ENCODE data around the gene CHRNG. TPM values are rescaled to one million over a fixed set of nuclear protein-coding genes. Genes with fewer than 3 reads are reported as not detected.

CHRNG gene
- total RNA-seq, 1 experiment from 2014 or later: not detected

DNA sequence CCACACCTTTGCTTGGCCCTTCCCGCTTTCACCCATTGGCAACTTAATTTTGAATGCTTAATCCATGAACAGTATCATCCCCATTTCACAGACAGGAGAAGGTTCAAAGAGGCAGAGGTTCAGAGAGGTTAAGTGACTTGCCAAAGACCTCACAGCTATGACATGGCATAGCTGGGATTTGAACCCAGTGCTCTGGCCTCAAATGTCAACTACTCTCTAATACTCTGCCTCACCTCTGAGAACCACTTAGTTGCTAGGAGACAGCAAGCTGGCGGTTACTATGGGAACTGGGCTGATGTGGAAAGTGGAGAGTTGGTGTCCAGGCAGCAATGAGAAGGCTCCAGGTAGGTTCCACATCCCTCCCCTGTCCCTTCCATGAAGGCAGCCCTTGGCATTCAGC lies 35.1 kb upstream of the CHRNG start:
- DNase-seq (ENCODE audit: low spot score): no peak

DNA sequence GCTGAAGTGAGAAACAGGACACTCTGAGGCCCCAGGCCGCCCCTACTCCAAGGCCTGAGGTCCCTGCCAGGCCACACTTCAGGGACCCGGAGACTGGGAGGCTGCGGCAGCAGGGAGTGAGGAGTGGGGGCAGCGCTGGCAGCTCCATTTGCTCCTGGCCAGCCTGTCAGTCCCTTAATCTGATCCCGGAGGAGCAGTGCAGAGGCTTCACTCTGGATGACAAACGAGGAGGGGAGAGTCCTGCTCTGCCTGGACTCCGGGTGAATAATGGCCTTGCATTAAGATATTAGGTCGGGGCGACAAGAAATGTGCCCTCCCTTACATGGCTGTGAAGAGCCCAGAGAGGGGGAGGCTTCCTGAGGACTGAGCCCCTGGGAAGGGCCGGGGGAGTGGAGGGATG lies 33.6 kb upstream of the CHRNG start:
- DNase-seq (ENCODE audit: low spot score): no peak

DNA sequence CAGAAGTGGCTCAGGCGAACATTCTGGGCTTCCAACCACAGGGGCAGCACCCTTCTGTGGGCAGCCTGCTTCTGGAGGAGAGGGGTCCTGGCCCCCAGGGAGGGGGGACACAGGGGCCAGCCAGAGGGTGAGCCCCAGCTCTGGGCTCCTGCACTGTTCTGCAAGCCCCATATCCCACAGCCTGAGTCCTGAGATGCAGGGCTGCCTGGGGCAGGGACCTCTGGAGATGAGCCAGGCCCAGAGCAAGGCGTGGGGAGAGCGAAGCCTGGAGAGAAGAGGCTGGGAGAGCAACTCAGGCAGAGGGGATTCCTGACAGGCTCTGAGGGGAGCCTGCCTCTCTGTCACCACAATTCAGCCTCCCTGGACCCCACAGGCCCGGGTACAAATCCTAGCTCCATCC lies 32.8 kb upstream of the CHRNG start:
- DNase-seq (ENCODE audit: low spot score): no peak

DNA sequence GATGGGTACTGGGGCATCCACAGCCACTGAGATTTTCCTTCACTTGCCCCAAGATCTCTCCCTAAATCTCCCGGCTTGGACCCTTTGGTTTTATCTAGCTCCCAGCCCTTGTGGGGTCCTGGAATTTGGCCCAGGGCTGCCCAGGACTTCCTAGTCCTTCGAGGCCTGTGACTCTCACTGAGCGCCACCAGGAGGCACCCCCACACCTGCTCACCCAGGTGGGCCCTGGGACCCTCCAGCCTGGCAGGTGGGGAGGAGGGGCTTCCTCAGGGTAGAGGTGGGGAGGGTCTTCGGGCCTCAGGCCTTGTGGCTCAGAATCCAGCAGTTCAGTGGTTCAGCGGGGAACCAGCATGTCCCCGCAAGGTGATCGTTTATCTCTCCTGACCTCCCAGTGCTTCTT lies 31.2 kb upstream of the CHRNG start:
- no peak for DNase-seq (ENCODE audit: low spot score)

DNA sequence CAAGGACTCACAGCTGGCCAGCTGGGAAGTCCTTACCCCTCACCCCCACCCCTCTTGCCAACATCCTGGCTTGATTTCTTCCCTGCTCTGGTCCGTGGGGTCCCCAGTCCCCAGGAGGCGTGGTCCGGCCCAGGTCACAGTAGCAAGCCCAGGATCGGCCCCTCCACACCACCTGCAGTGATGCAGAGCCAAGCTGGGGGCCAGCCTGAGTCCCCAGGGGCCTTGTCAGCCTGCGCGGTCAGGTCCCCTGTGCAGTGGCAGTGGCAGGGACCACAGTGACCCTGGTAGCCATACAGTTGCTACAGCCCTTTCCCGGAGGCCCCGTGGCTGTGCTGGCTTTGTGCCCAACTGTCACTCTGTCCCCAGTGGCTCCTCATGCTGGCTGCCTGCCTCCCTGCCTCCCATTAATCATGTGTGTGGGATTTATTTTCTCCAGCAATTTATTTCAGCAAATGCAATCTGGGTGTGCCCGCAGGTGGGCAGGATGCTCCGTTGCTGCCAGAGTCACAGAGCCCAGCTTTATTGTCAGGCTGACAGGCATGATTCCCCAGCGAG lies 28.1 kb upstream of the CHRNG start:
- no peak for DNase-seq (ENCODE audit: low spot score)

DNA sequence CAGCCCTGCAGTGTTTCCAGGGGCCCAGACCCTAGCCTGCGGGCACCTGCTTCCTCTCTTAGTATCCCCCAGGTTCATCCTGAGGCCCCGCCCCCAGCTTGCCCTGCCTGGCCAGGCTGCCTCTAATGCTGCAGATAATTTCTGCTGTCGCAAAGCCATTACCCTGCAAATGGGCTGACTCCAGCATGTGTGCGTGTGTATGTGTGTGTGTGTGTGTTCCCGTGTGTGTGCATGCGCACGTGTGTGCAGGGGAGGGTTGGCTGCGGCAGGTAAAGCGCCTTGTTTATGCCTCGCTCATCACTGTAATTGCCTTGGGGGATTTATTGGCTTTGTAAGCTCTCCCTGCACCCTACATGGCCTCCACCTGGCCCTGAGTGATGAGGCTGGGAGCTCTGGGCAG lies 26.9 kb upstream of the CHRNG start:
- no peak for DNase-seq (ENCODE audit: low spot score)

DNA sequence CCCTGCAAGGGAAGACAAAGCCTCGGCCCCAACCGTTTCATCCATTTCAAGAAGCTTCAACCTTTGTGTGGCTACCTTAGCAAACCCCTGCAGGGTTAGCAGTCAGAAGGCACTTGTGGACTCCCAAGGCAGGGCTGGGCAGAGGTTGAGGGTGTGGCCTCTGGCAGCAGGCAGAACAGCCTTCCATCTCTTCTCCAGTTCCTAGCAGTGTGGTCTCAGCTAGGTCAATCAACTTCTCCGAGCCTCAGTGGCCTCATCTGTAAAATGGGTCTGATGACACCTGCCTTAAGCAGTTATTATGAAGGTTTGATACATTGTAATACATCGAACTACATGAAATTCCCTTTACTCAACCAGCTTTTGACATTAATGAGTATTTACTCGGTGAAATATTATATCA lies 26.1 kb upstream of the CHRNG start:
- no peak for DNase-seq (ENCODE audit: low spot score)

DNA sequence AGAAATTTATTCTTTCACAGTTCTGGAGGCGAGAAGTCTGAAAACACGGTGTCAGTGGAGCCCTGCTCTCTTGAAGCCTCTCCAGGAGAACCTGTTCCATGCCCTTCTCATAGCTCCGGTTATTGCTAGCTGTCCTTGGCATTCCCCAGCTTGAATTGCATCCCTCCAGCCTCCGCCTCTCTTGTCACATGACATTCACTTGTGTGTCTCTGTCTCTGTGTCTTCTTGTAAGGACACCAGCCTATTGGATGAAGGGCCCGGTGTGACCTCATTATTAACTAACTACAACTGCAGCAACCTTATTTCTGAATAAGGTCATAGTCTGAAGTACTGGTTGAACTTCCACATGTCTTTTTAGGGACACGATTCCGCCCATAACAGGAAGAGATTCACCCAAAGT lies 23.9 kb upstream of the CHRNG start:
- no peak for DNase-seq (ENCODE audit: low spot score)

DNA sequence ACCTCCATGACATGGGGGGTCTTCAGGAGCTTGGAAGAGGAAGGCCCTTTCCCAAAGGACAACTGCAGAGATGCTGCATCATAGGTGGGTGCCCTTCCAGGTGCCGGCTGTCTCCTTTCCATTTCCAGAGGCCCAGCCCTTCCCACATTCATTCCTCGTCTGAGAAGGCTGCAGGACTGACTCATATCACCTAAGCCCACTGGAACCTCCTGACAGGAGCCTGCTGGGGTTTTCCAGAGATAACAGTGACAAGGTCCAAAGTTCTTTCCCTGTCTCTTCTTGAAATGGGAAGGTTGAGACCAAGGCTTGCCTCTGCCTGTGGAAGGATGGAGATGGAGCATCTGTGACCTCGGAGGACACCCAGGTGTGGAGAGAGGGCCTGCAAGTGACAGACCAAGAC lies 22.9 kb upstream of the CHRNG start:
- no peak for DNase-seq (ENCODE audit: low spot score)

DNA sequence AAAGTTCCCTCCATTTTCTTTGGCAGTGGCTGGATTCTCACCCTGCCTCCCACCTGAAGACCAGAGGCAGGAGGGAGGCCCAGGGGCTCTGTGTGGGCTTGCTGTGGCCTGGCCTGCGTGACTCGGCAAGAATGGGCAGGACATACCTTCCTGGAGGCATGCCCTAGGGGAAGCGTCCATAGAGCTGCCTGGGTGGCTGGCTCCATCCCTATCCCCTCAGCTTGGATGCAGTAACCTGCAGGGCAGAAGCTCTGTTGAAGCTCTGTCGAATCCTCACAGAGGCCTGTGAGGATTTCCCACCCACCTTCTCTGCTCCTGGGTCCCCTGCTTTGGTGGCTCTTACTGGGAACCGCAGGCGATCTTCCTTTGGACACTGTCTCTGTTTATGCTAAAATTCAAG lies 20.6 kb upstream of the CHRNG start:
- no peak for DNase-seq (ENCODE audit: low spot score)

DNA sequence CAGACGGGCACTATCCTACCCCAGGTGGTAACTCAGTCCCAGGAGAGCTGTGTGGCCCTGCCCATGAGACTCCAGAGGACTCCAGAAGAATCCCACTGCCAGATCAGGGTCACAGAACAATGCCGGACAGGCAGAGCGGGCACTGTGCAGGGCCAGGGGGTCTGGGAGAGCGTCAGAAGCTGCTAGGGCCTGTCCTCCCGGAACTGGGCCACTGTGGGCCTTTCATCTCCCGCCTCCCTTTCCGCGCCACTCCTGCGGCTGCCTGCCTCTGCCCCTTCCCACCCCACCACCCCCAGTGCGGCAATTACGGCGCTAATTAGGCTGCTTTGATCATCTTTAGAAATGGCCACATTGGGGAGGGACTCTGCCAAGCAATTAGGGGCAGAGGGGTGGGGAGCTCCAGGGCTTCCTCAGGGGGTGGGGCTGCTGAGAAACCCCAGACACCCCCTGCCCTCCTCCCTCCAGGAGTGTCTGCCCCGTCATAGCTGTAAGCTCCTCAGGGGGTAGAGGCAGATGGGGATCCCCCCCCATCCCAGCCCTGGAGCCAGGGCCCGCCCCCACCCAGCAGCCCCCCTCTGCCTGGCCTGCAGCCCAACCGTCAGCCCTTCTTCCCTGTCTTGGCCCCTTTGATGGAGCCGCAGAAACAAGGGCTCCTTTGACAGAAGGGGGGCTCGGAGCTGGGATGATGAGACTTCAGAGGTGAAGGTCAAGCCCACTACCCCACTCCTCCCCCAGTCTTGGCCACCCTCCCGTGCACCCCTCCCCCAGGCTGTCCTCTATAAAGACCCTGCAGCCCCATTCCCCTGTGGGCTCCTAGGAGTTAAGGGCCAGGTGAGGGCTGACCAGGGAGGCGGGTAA lies 19.7 kb upstream of the CHRNG start, which contains the start of gene PRSS56:
TSS of gene PRSS56 (plus strand) at position 808 of the 858 bp plus-strand sequence. CDS start 211 bp downstream, outside the sequence.
- DNase-seq (ENCODE audit: low spot score): no peak

DNA sequence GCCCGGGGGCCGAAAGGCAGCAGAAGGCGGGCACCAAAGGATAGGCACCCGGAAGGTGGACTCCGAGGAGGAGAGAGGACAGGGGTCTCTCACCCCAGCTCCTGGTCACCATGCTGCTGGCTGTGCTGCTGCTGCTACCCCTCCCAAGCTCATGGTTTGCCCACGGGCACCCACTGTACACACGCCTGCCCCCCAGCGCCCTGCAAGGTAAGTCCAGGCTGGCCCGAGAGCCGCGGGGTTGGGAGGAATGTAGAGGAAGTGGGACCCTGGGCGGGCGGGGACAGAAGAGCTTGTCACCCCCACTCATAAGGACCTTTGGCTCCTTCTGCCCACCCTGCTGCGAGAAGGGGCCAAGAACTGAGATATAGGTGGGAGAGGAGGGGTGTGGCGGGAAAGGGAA lies 19.0 kb upstream of the CHRNG start:
- no peak for DNase-seq (ENCODE audit: low spot score)

DNA sequence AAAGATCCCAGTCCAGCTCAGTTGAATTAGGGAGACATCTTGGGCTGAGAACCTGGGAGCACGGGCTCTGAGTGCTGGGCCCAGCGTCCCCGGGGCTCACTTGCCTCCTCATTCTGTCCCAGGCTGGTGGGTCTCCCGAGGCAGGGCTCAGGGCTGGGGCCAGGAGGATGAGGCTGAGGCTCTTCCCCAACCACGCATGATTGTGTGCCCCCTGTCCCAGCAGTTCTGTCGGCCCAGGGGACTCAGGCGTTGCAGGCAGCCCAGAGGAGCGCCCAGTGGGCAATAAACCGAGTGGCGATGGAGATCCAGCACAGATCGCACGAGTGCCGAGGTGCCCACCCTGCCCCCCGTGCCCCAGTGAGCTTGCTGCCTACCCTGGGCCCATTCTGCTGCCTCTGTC lies 18.4 kb upstream of the CHRNG start:
- no peak for DNase-seq (ENCODE audit: low spot score)

DNA sequence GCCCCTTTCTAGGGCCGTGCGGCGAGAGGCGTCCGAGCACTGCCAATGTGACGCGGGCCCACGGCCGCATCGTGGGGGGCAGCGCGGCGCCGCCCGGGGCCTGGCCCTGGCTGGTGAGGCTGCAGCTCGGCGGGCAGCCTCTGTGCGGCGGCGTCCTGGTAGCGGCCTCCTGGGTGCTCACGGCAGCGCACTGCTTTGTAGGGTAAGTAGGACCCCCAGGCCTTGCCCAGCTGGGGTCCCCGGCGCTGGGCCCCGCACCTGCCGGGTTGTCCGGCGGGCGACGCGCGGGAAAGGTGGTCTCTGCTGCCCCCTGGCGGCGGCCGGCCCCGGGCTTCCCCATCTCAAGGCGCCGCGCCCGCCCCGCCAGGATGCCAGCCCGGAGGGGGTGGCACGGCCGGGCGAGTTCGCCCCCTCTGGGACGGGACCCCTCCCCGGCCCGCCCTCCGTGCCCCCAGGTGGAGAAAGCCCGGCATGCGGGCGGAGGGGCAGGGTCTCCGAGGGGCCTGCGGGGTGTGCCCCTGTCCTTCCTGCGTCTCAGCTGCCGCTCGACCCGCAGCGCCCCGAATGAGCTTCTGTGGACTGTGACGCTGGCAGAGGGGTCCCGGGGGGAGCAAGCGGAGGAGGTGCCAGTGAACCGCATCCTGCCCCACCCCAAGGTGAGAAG lies 17.4 kb upstream of the CHRNG start:
- peak; percentile 44 for DNase-seq (ENCODE audit: low spot score)

DNA sequence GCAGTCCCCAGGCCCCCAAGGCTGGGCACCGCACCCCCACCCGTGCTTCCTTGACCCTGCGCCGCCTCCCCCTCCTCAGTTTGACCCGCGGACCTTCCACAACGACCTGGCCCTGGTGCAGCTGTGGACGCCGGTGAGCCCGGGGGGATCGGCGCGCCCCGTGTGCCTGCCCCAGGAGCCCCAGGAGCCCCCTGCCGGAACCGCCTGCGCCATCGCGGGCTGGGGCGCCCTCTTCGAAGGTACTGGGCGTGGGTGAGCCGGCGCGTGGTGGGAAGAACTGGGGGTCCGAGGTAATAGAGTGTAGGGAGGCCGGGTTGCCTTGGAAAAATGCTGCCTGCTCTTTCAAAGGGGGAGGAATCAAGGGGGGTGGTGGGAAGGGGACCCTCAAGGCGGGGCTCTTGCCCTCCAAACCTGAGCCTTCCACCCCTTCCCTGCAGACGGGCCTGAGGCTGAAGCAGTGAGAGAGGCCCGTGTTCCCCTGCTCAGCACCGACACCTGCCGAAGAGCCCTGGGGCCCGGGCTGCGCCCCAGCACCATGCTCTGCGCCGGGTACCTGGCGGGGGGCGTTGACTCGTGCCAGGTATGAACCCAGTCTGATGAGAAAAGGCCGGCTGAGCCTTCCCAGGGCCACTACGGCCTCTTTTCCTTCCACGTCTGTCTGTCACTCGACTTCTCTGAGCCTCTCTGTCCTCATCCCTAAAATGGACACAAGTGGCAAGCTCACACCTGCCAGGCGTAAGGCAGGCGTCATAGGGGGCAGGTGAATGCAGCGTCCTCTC lies 16.7 kb upstream of the CHRNG start:
- no peak for DNase-seq (ENCODE audit: low spot score)

DNA sequence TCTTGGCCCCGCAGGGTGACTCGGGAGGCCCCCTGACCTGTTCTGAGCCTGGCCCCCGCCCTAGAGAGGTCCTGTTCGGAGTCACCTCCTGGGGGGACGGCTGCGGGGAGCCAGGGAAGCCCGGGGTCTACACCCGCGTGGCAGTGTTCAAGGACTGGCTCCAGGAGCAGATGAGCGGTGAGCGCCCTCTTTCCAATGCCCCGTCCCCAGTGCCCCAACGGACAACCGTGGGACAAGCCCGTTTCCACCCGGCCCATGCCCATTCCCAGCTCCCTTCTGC lies 16.1 kb upstream of the CHRNG start:
- no peak for DNase-seq (ENCODE audit: low spot score)

DNA sequence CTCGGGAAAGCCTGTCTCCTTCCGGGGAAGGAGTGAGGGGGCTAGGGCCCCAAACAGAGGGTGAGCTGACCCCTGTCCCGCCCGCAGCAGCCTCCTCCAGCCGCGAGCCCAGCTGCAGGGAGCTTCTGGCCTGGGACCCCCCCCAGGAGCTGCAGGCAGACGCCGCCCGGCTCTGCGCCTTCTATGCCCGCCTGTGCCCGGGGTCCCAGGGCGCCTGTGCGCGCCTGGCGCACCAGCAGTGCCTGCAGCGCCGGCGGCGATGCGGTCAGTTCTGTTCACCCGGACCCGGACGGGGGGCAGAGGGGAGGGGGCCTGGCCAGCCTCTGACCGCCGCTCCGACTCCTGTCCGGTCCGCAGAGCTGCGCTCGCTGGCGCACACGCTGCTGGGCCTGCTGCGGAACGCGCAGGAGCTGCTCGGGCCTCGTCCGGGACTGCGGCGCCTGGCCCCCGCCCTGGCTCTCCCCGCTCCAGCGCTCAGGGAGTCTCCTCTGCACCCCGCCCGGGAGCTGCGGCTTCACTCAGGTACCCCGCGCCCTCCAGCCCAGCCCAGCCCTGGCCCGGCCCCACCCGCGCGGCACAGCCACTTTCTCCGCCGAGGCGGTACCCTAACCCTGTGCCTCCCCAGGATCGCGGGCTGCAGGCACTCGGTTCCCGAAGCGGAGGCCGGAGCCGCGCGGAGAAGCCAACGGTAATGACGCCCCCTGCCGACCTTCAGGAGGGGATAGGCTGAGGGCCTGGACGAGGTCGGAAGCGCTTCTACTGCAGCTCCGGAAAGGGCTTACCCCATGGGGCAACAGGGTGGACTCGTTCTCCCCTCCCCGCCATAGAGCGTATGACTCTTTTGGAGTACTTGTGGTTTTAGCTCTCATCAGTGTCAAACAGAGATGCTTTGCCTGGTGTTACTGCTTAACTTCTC lies 15.6 kb upstream of the CHRNG start:
- DNase-seq (ENCODE audit: low spot score): no peak

DNA sequence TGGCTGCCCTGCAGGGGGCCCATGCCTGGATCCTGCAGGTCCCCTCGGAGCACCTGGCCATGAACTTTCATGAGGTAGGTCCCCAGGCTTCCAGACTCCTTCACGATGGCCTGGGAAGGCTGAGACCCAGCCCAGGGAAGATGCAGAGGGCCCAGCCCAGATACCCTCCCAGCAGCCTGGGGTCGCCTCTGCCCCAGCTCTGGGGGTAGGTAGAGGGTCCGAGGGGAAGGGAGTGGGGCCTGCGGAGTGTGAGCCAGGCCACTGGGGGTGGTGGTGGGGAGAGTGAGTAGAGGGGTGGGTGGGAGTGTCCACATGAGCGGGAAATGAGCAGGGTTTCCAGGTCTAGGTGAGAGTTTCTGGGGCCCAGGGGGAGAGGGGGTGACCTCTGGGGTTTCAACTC lies 14.7 kb upstream of the CHRNG start:
- DNase-seq (ENCODE audit: low spot score): no peak

DNA sequence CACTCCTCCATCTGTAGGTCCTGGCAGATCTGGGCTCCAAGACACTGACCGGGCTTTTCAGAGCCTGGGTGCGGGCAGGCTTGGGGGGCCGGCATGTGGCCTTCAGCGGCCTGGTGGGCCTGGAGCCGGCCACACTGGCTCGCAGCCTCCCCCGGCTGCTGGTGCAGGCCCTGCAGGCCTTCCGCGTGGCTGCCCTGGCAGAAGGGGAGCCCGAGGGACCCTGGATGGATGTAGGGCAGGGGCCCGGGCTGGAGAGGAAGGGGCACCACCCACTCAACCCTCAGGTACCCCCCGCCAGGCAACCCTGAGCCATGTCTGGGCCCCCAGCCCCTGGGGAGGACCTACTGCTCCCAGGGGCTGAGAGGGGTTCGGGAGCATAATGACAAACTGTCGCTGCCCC lies 14.3 kb upstream of the CHRNG start:
- DNase-seq (ENCODE audit: low spot score): no peak

DNA sequence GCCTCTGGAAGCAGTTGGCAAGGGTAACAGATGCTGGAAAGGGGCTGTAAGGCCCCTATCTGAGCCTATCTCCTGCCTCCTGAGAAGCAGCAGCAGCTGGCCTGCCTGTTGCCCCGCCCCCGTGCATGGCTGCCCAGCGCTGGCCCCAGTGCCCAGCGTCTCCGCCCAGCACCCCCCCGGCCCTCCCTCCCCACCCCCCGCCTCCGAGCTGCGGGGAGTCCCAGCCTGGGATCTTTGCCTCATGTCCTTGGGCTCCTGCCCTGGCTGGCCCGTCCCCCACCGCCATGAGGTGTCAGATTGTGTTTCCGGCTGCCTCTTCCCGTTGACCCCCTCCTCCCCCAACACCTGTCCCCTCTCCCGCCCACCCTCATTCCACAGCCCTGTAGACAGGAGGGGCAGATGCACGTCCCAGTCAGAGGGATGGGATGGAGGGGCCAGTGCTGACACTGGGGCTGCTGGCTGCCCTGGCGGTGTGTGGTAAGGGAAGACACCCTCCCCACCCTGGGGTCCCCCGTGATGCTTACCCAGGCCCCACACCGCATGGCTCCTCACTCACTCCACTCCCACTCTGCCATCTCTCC lies 13.6 kb upstream of the CHRNG start, which contains the start of gene CHRND:
TSS of gene CHRND (plus strand) at position 370 of the 581 bp plus-strand sequence. CDS start at position 426, 56 bp downstream.
- no peak for DNase-seq (ENCODE audit: low spot score)
